ENCODE data around the gene CERS3. TPM values are rescaled to one million over a fixed set of nuclear protein-coding genes. Genes with fewer than 3 reads are reported as not detected.

CERS3 gene
- total RNA-seq, 1 donor from 2014 or later, result 0.16 TPM

DNA sequence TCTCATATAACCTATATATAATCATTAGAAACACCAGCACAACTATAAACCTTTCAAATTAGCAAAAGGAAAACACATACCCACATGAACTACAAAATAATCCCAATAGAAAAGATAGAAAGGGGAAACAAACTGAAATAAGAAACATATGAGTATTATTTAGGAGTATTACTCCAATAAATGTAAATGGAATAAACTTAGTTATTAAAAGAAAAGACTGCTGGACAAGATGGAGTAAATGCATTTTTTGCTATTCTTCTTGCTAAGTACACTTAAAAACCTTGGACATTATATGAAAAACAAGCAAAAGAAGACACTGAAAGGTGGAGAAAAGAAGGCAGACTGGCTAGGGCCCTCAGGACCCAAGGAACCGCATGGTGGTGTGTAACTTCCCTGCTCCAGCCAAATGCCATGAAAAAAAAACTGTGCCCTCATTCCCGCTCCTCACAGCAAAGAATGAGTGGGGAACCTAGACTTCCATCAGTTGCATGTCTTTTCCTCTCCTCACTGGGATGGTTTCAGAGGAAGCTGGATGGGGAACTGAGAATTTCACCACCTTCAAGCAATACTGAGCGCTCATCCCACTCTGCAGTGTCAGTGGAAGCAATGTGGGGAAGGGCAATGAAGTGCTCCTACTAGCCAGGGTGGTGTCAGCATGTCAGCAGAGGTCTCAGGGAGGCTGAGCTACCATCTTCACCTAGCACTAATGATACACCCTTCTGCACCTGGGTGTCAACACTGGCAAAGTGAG lies 143.3 kb downstream of the CERS3 start:
- Mint-ChIP-seq H3K4me3 (no peak overlapping the region), H3K36me3 (ENCODE audit: low read depth) (no peaks in the 10 kb centered on the region), H3K27ac (no peak overlapping the region), H3K27me3 (ENCODE audit: insufficient read depth) (peaks cover 3% of the 10 kb centered on the region), H3K4me1 (ENCODE audit: low read depth) (no peaks in the 10 kb centered on the region), H3K9me3 (peaks cover 25% of the 10 kb centered on the region)
- DNase-seq (ENCODE audit: low spot score), result no peak
- intact Hi-C loops (cut with micrococcal nuclease), result no loop called here

DNA sequence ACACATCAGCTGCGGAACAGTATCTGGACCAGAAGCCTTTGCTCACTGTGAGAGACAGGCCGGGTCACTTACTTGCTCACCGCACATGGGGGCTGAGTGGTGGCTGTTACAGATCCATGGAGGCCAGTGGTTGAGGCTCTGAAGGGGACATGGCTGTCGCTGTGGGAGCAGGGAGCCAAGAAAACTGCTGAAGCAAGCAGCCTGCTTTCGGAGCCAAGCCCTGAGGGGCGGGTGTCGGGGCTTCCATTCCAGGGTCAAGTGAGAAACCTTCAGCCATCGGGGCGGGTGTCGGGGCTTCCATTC lies 144.7 kb downstream of the CERS3 start:
- Mint-ChIP-seq H3K27ac (no peak overlapping the region), H3K4me3 (no peak overlapping the region), H3K9me3 (peaks cover 25% of the 10 kb centered on the region), H3K36me3 (ENCODE audit: low read depth) (no peaks in the 10 kb centered on the region), H3K4me1 (ENCODE audit: low read depth) (no peaks in the 10 kb centered on the region), H3K27me3 (ENCODE audit: insufficient read depth) (no peaks in the 10 kb centered on the region)
- no peak for DNase-seq (ENCODE audit: low spot score)
- intact Hi-C loops (cut with micrococcal nuclease), result no loop called here

DNA sequence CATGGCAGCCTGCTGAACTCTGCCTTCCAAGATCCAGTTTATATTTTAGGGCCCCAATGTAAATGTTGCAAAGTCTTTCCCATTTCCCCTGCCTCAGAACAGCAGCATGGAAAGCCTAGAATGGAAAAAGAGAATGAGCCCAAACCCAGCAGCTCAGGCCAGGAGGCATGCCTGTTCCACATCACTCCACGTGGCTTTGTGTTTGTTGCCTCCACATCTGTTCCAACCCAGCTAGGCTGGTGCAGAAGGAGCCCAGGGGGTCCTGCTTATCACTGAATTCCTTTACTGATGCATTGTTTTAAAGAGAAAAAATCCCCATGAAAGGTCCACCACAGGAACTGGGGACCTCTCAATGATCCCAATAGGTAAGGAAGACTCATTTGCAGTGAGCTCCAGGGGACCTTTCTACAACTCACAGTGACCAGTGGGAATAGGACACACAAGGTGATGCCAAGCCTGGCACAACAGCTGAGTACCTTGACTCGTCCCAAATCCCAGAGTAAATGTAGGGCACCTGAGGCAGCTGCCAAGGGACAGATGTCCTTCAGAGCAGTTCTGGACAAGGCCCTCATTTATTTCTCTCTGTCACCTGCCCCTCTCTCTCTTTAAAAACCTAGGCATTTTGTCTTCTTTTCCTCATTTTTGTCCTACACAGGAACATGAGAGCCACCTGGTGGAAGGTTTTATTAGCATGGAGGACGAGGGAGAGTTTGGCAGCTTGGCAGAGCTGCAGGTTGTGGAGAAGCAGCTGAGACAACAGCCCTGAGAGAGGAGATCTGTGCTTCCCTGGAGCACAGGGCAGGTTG lies 145.2 kb downstream of the CERS3 start:
- H3K4me3 Mint-ChIP-seq, result no peak overlapping the region
- peaks cover 23% of the 10 kb centered on the region for H3K9me3 Mint-ChIP-seq
- no peaks in the 10 kb centered on the region for H3K27me3 Mint-ChIP-seq (ENCODE audit: insufficient read depth)
- H3K4me1 Mint-ChIP-seq (ENCODE audit: low read depth), result no peaks in the 10 kb centered on the region
- intact Hi-C loops (cut with micrococcal nuclease), result loop anchor here (1.0 kb wide), 1 partner anchor 33 kb away; no protein-coding TSS in a partner anchor
- no peak overlapping the region for H3K27ac Mint-ChIP-seq
- no peaks in the 10 kb centered on the region for H3K36me3 Mint-ChIP-seq (ENCODE audit: low read depth)
- no peak for DNase-seq (ENCODE audit: low spot score)

DNA sequence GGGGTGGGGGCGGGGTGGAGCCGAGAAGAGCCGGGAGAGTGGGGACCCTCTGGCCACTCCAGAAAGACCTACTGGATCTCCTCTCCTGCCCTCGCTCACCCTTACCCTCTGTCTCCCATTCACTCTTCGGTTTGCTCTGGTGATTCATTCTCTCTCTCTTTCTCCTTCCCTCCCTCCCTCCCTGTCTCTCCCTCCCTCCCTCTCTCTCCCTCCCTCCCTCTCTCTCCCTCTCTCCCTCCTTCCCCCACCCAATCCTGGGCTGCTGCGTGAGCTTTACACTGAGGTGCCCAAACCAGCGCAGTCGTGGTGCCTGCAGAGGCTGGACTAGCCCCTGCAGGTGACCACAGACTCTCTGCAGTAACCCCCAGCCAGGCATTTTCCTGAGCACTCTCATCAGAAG lies 154.8 kb downstream of the CERS3 start:
- Mint-ChIP-seq H3K36me3 (ENCODE audit: low read depth) (no peaks in the 10 kb centered on the region), H3K27me3 (ENCODE audit: insufficient read depth) (peaks cover 34% of the 10 kb centered on the region), H3K4me1 (ENCODE audit: low read depth) (no peaks in the 10 kb centered on the region), H3K4me3 (no peak overlapping the region), H3K9me3 (peaks cover 13% of the 10 kb centered on the region), H3K27ac (no peak overlapping the region)
- DNase-seq (ENCODE audit: low spot score), result no peak
- intact Hi-C loops (cut with micrococcal nuclease), result no loop called here

DNA sequence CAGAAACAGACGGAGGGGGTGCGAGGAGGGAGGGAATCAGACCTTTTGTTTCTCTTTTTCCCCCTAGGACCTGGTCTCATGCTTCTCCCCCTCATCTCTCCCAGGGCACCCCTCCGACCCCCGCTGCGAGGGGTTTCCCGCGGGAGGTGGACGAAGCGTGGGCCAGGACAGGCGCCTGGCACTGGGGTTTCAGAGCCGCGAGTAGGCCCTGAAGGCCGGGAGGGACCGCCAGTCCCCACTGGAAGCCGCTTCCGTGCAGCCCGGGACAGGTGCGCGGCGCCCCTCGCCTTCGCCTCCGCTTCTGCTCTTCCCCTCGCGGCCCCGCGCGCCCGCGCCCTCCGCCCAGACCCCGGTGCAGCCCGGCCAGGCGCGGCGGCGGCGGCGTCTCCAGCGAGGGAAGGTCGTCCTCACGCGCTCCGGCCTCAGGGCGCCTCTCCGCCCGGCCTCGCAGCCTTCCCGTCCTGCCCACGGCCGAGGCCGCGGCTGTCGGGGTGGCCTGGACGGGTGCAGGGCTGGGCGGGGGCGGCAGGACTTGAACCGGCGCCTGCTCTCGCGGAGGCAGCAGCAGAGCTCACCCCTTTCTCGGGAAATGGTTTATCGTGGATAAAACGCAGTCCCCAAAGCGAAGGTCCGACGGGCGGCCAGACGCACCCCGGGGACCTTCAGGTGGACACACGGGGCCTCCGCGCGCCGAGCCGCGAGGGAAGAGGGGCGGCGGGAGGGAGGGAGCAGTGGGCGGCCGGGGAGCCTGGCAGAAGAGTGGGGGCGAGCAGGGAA lies 155.4 kb downstream of the CERS3 start:
- H3K9me3 Mint-ChIP-seq, result peaks cover 13% of the 10 kb centered on the region
- no peaks in the 10 kb centered on the region for H3K36me3 Mint-ChIP-seq (ENCODE audit: low read depth)
- H3K27ac Mint-ChIP-seq, result no peak overlapping the region
- H3K4me1 Mint-ChIP-seq (ENCODE audit: low read depth), result no peaks in the 10 kb centered on the region
- H3K27me3 Mint-ChIP-seq (ENCODE audit: insufficient read depth), result peaks cover 34% of the 10 kb centered on the region
- H3K4me3 Mint-ChIP-seq, result no peak overlapping the region
- DNase-seq (ENCODE audit: low spot score), result no peak
- intact Hi-C loops (cut with micrococcal nuclease), result no loop called here

DNA sequence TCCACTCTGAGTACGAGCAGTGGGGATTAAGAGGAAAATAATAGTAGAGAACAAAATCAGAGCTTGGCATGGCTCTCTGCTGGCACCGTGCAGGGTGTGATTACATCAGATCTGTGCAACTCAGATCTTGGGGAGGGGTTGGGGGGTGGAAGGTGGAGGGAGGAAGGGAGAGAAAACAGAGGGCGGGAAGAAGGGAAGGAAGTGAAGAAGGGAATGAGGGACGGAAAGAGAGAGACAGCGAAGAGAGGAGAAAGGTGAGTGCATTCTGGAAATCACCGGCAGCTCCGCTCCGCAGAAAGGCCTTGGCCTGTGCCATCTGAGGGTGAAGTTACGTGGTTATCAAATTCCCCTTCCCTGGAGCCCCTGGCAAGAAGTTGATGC lies 156.0 kb downstream of the CERS3 start:
- no peaks in the 10 kb centered on the region for H3K4me1 Mint-ChIP-seq (ENCODE audit: low read depth)
- intact Hi-C loops (cut with micrococcal nuclease), result no loop called here
- H3K36me3 Mint-ChIP-seq (ENCODE audit: low read depth), result no peaks in the 10 kb centered on the region
- peaks cover 13% of the 10 kb centered on the region for H3K9me3 Mint-ChIP-seq
- H3K27me3 Mint-ChIP-seq (ENCODE audit: insufficient read depth), result peaks cover 34% of the 10 kb centered on the region
- H3K4me3 Mint-ChIP-seq, result no peak overlapping the region
- H3K27ac Mint-ChIP-seq, result no peak overlapping the region
- no peak for DNase-seq (ENCODE audit: low spot score)

DNA sequence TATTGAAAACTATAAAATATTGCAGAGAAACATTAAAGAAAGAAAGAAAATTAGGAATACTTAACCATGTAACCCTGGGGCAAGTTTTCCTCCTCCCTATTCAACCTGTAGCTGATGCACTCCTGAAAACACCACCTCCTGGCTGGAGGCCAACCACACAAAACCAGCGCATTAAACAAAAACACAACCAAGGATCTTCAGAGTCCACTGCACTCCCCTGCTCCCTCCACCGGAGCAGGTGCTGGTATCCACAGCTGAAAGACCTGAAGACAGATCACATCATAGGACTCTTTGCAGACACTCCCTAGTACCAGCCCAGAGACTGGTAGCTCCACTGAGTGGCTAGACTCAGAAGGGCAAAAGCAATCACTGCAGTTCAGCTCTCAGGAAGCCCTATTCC lies 173.4 kb downstream of the CERS3 start:
- no peak for DNase-seq (ENCODE audit: low spot score)
- peaks cover 31% of the 10 kb centered on the region for H3K27me3 Mint-ChIP-seq (ENCODE audit: insufficient read depth)
- peaks cover 2% of the 10 kb centered on the region for H3K36me3 Mint-ChIP-seq (ENCODE audit: low read depth)
- peaks cover 5% of the 10 kb centered on the region for H3K4me1 Mint-ChIP-seq (ENCODE audit: low read depth)
- no peak overlapping the region for H3K4me3 Mint-ChIP-seq
- no peak overlapping the region for H3K27ac Mint-ChIP-seq
- intact Hi-C loops (cut with micrococcal nuclease), result no loop called here
- H3K9me3 Mint-ChIP-seq, result peaks cover 2% of the 10 kb centered on the region

DNA sequence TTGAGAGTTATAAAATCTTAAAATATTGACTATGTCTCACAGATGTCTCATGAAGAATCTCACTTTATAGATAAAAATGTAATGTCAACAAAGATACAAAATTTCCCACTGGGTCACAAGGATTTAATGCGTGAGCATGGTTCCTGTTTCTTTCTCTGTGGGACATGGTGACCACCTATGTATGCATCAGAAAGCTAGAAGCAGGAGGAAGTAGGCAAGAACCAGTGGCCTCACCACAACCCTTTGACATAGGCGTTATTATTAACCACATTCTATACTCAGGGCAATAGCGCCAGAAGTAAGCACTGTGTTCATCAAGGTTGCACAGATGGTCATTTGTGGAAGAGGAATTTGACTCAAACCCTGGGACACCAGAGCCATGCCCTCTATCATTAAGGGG lies 175.3 kb downstream of the CERS3 start:
- no peak for DNase-seq (ENCODE audit: low spot score)
- peaks cover 11% of the 10 kb centered on the region for H3K4me1 Mint-ChIP-seq (ENCODE audit: low read depth)
- intact Hi-C loops (cut with micrococcal nuclease), result no loop called here
- H3K4me3 Mint-ChIP-seq, result no peak overlapping the region
- H3K27me3 Mint-ChIP-seq (ENCODE audit: insufficient read depth), result peaks cover 19% of the 10 kb centered on the region
- no peak overlapping the region for H3K27ac Mint-ChIP-seq
- H3K36me3 Mint-ChIP-seq (ENCODE audit: low read depth), result peaks cover 3% of the 10 kb centered on the region
- H3K9me3 Mint-ChIP-seq, result no peaks in the 10 kb centered on the region

DNA sequence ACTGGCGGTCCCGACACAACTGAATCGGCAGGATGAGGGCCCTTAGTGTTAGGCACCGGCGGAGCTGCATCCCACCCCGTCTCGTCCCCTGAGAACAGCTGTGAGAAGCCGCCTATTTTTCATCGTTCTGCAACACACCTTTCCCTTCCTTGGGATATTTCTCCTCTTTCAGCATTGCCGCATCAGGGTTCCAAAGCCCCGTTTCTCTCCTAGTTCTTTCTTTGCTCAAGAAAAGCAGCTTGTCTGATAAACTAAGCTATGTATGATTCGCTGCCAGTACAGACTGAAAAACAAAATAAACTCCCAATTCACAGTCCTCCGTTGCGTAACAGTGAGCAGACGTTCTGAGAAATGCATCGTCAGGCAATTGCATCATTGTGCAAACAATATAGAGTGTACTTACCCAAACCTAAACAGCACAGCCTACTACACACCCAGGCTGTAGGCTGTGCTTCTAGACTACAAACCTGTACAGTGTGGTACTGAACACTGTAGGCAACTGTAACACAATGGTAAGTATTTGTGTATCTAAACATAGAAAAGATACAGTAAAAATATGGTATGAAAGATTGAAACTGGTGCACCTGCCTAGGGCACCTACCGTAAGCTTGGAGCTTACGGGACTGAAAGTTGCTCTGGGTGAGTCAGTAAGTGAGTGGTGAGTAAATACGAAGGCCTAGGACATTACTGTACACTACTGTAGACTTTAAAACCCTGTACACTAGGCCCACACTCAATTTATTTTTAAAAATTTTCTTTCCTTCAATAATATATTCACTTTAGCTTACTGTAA lies 178.1 kb downstream of the CERS3 start:
- peaks cover 3% of the 10 kb centered on the region for H3K36me3 Mint-ChIP-seq (ENCODE audit: low read depth)
- peaks cover 10% of the 10 kb centered on the region for H3K27me3 Mint-ChIP-seq (ENCODE audit: insufficient read depth)
- DNase-seq (ENCODE audit: low spot score), result no peak
- H3K27ac Mint-ChIP-seq, result no peak overlapping the region
- H3K4me1 Mint-ChIP-seq (ENCODE audit: low read depth), result peaks cover 11% of the 10 kb centered on the region
- H3K9me3 Mint-ChIP-seq, result no peaks in the 10 kb centered on the region
- H3K4me3 Mint-ChIP-seq, result peak overlapping the region; percentile 88
- intact Hi-C loops (cut with micrococcal nuclease), result loop anchor here (1.0 to 2.0 kb wide), 7 partner anchors 8 to 656 kb away; partner anchors contain the start of genes ASB7 and LINS1

Other genes with a start within 250 kb of the CERS3 start
- gene ADAMTS17, start 187.0 kb downstream of the CERS3 start, total RNA-seq, result 0.83 and 1.3 TPM in 2 replicates
- 64.1 and 70.5 TPM in 2 replicates for gene LINS1, start 73.2 kb upstream of the CERS3 start, total RNA-seq
- 18.3 and 18.7 TPM in 2 replicates for gene ASB7, start 73.6 kb upstream of the CERS3 start, total RNA-seq